Measurements from ENCODE around the gene KIAA1958.
"Not testable (repeated sequence)": the region's sequence is repeated elsewhere in the genome, so short reads cannot be mapped to it uniquely, and the experiment has no call there.

KIAA1958 gene

GRCh38 chr9:112489876-112490666 is 3.4 kb downstream of the KIAA1958 start:
- no peak for DNase-seq

- no peak for DNase-seq
Measured at GRCh38 chr9:112493393-112494137, 6.9 kb downstream of the KIAA1958 start.

- DNase-seq: no peak
Measured at GRCh38 chr9:112494153-112494552, 7.5 kb downstream of the KIAA1958 start.

- no peak for DNase-seq
Measured at GRCh38 chr9:112495614-112496013, 9.0 kb downstream of the KIAA1958 start.

GRCh38 chr9:112496074-112496722 is 9.6 kb downstream of the KIAA1958 start:
- no peak for DNase-seq

- DNase-seq: no peak
Measured at GRCh38 chr9:112500842-112501241, 14.2 kb downstream of the KIAA1958 start.

GRCh38 chr9:112501287-112501686 is 14.7 kb downstream of the KIAA1958 start:
- no peak for DNase-seq

GRCh38 chr9:112502175-112502946 is 15.7 kb downstream of the KIAA1958 start:
- no peak for DNase-seq

- no peak for DNase-seq
Measured at GRCh38 chr9:112503170-112503569, 16.5 kb downstream of the KIAA1958 start.

GRCh38 chr9:112505086-112505485 is 18.5 kb downstream of the KIAA1958 start:
- no peak for DNase-seq

GRCh38 chr9:112505607-112506006 is 19.0 kb downstream of the KIAA1958 start:
- DNase-seq: no peak

GRCh38 chr9:112506571-112506970 is 19.9 kb downstream of the KIAA1958 start:
- DNase-seq: no peak

- no peak for DNase-seq
Measured at GRCh38 chr9:112507001-112507680, 20.5 kb downstream of the KIAA1958 start.

GRCh38 chr9:112508377-112508776 is 21.8 kb downstream of the KIAA1958 start:
- DNase-seq: no peak

GRCh38 chr9:112512377-112512776 is 25.8 kb downstream of the KIAA1958 start:
- DNase-seq: not testable (repeated sequence)

- DNase-seq: no peak
Measured at GRCh38 chr9:112516769-112517168, 30.1 kb downstream of the KIAA1958 start.

GRCh38 chr9:112520069-112520468 is 33.4 kb downstream of the KIAA1958 start:
- DNase-seq: no peak

- DNase-seq: no peak
Measured at GRCh38 chr9:112520656-112521055, 34.0 kb downstream of the KIAA1958 start.

- DNase-seq: no peak
Measured at GRCh38 chr9:112526973-112527372, 40.3 kb downstream of the KIAA1958 start.

GRCh38 chr9:112527959-112528358 is 41.3 kb downstream of the KIAA1958 start:
- DNase-seq: no peak

- no peak for DNase-seq
Measured at GRCh38 chr9:112529316-112529715, 42.7 kb downstream of the KIAA1958 start.

- no peak for DNase-seq
Measured at GRCh38 chr9:112530751-112531205, 44.2 kb downstream of the KIAA1958 start.
